Measurements from ENCODE around the gene PJA1.

The PJA1 gene, protein sequence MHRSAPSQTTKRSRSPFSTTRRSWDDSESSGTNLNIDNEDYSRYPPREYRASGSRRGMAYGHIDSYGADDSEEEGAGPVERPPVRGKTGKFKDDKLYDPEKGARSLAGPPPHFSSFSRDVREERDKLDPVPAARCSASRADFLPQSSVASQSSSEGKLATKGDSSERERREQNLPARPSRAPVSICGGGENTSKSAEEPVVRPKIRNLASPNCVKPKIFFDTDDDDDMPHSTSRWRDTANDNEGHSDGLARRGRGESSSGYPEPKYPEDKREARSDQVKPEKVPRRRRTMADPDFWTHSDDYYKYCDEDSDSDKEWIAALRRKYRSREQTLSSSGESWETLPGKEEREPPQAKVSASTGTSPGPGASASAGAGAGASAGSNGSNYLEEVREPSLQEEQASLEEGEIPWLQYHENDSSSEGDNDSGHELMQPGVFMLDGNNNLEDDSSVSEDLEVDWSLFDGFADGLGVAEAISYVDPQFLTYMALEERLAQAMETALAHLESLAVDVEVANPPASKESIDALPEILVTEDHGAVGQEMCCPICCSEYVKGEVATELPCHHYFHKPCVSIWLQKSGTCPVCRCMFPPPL

GRCh38 chrX:69165087-69165651, at the start of gene PJA1:
TSS of gene PJA1 (minus strand) at chrX:69165453. CDS start at chrX:69163073, 2,380 bp downstream.
- peak; percentile 25 to 38 for DNase-seq (ENCODE audit: low read depth in 2 of 2, low spot score in 1 of 2)

DNA sequence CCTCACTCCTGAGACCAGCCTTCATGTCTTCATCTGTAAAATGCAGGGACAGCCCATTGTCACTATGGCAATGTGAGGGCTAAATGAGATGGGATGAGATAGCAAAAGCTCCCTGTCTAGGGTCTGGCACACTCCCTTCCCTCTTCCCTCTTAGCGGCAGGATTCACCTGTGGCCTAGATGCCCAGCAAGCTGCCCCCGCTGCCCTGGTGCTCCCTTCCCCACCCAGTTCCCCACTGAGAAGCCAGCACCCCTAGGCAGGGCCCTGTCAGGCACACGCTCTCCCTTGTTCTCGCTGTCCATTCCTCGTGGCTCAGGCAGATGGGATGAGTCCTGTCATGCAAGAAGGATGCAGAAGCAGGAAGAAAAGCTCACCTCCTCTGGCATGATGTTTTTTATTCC, 49.2 kb upstream of the PJA1 start:
- DNase-seq (ENCODE audit: low read depth in 2 of 2, low spot score in 1 of 2), result no peak

DNA sequence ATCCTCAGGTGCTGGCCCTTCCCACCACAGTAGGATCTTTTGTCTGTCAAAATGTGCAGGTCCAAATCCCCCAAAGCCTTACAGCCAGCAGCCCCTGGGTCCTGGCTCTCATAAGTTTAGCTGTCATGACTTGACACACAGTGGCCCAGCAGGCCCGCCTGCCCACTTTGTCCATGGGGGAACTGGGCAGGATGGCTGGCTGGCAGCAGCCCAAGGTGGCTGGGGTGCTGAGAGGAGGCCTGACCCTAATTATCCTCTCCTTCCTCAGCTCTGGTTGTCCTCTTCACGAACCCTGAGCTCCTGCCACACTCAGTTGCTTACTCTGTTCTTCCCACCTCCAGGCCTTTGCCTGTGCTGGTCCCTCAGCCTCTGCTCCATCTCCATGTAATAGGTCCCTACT, 46.4 kb upstream of the PJA1 start:
- no peak for DNase-seq (ENCODE audit: low read depth in 2 of 2, low spot score in 1 of 2)

DNA sequence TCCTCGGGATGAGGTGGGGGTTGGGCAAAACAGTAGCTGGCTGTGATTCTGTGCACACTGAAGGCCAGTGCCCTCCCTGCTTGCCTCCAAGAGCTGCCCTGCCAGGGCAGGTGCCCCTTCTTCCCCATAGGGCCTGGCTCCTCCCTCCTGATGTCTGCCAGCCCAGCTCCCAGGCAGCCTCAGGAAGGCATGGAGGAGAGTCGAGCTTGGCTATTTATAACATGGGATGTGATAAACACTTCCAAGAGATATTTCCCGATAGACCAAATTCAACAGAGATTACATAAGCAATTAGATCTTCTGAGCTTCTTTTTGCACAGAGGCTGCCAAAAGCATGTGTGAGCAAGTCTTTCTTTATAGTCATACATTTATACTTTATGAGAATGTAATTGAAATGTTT, 45.3 kb upstream of the PJA1 start:
- no peak for DNase-seq (ENCODE audit: low read depth in 2 of 2, low spot score in 1 of 2)

DNA sequence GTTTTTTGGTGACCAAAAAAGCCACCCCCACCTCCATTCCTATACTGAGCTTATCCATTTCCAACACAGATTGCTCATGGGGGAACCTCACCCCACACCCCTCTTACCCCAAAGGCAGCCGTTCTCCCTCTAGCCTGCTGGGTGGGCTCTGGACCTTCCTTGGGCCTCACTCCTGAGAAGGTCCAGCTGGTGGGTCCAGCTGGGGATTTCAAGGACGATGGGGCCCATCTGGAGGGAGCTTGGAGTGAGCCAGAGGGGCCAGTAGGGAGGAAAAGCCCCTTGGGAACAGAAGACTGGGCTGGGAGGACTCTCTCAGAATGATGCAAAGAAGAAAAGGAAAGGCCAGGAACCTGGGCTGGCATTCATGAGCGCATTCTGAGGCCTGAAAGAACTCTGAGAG, 42.0 kb upstream of the PJA1 start:
- no peak for DNase-seq (ENCODE audit: low read depth in 2 of 2, low spot score in 1 of 2)

DNA sequence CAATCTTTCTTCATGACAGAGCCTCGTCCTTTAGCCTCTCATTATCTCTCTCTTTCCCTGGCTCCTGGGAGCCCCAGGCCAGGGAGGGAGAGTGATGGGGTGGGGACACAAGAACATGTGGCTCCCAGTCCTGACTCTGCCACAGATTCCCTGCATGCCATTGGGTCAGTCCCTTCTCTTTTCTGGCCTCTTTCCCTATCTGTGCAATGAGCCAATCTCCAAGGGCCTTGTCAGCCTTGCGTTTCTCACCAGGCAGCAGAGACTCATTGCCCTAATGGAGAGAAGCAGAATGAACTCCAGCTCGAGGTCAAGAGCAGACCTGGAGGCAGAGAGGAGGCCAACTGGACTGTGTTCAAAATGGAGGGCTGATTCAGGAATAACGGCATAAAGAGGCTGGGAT, 38.4 kb upstream of the PJA1 start:
- DNase-seq (ENCODE audit: low read depth in 2 of 2, low spot score in 1 of 2), result no peak

DNA sequence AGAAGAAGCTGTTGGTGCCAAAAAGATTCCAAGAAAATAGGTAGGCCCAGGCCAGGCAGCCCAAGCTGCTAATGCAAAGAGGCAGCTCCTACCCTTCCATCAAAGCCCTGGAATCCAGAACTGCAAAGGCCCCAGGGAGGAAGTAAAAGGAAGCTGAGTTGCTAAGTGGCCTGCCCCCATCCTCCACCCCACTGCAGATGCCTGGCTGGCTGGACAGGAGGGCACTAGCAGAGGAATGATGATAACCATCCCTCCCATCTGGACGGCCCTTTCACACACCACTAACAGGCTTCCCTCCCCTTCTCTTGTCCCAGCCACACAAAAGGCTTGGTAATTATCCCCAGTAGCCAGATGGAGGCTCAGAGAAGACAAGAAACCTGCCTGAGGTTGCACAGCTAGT, 32.4 kb upstream of the PJA1 start:
- no peak for DNase-seq (ENCODE audit: low read depth in 2 of 2, low spot score in 1 of 2)

- no peak for DNase-seq (ENCODE audit: low read depth in 2 of 2, low spot score in 1 of 2)
These were observed 31.4 kb upstream of the PJA1 start for GRCh38 chrX:69196666-69197065.

DNA sequence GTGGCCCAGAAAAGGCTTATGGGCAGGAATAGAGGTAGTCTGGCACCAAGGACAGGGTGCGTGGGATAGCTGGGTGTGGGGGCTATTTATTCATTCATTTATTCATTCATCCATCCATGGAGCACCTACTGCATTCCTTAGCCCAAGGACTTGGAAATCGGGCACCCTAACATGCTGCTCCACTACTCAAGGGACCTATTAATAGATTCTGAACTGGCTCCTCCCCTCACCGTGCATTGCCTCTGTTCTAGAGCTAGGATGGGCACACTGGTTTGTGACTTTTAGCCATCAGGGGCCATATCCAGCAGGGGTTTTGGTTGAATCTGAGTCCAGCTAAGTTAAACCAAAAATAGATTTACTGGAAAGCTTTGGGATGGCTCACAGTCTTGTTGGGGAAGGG, 30.6 kb upstream of the PJA1 start:
- no peak for DNase-seq (ENCODE audit: low read depth in 2 of 2, low spot score in 1 of 2)

- DNase-seq (ENCODE audit: low read depth in 2 of 2, low spot score in 1 of 2), result no peak
These were observed 29.9 kb upstream of the PJA1 start for GRCh38 chrX:69195192-69195591.

GRCh38 chrX:69192603-69193002, 27.4 kb upstream of the PJA1 start:
- no peak for DNase-seq (ENCODE audit: low read depth in 2 of 2, low spot score in 1 of 2)

DNA sequence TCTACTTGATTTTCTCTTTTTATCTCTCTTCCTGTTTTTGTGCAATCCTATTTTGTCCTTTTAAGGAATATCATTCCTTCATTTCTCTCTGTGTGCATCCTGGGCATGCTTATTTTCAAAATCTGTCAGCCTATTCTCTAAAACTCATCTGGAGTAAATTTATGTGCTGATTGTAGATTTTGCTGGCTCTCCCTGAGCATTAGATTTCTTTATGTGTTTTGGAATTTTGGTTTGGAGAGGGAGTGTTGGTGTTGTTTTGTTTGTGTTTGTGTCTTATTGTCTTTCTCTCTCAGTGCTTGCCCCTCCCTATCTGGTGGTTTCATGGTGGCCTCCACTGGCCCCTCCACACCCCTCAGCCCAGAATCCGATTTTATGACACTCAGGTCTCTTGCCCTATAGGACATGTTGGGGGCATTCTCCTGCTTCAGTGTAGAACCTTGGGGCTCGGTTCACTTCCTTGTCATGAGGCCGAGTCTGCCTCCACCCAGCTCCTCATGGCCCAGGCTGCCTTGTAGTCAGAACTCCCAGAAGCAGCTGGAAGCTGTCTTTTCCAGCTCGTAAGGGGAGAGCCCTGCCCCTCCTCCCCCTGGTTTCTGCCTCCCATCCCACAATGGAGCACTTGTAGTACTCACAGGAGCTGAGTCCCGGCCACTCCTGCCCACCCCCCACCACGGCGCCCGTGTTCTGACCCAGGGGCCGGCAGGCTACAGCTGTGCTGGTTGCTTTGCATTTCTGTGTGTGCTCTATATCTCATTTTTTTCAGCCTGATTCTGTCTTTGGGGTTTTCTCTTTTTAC, 24.5 kb upstream of the PJA1 start:
- DNase-seq (ENCODE audit: low read depth in 2 of 2, low spot score in 1 of 2), result no peak

- DNase-seq (ENCODE audit: low read depth in 2 of 2, low spot score in 1 of 2), result no peak
These were observed 21.4 kb upstream of the PJA1 start for GRCh38 chrX:69186651-69187050.

GRCh38 chrX:69185886-69186285, 20.6 kb upstream of the PJA1 start:
- no peak for DNase-seq (ENCODE audit: low read depth in 2 of 2, low spot score in 1 of 2)

DNA sequence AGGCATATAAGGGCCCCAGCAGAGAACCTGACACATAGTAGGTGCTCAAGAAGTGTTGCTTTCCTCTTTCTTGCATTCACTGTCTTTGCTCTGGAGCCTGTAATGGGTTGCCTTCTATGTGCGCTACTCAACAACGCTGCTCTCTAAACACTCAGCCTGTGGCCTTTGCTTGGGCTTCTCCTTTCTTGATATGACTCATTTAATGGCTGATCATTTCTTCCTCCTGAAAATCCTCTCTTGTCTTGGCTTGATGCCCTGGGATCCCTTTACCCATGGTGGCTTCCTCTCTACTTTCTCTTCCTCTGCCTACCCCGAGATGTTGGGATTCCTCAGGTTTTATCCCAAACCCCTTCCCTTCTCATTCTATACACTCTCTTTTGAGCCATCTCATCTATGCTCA, 19.9 kb upstream of the PJA1 start:
- DNase-seq (ENCODE audit: low read depth in 2 of 2, low spot score in 1 of 2), result no peak

DNA sequence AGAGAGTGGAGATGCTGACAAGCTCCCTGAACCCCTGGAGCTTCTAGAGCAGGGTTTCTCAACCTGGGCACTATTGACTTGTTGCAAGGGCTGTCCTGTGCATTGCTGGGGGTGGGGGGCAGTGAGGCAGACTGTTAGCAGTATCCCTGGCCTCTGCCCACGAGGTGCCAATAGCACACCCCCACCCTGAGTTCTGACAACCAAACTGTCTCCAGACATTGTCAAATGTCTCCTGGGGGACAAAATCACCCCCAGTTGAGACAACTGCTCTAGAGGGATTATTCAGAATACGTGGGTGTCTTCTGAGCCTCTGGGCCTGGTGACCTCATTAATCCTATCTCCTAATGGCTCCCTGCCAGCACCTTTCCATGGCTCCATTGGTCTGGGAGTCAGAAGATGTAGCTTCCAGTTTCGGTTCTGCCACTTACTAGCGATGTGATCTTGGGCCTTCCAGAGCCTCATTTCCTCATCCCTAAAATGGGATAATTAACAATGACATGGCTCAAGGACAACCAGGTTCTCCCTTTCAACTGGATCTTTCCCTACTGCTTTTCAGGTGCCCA, 17.6 kb upstream of the PJA1 start:
- DNase-seq (ENCODE audit: low read depth in 2 of 2, low spot score in 1 of 2), result no peak

DNA sequence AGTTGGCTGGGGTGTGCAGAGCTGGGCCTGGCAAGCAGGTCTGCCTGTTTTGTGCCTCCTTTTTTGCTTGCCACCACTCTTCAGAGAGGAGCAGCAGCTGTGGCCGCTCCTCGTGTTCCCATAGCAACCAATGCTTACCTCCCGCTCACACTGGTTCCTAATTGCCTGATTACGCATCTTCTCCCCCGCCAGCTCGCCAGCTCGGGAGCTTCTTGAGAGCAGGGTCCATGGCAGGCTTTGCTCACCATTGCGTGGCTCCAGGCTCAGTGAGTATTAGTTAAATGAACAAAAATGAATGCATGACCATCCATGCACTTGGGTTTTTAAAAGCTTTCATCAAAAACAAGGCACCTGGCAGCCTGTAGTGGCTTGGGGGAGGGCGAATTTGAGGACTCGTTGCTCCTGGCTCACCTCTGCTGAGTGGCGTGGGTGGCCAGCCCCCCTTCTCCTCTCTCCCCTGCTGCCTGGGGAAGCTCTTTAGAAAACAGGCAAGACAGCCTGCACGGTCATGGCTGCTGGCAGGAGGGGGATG, 14.2 kb upstream of the PJA1 start:
- DNase-seq (ENCODE audit: low read depth in 2 of 2, low spot score in 1 of 2), result no peak

GRCh38 chrX:69178592-69178991, 13.3 kb upstream of the PJA1 start:
- DNase-seq (ENCODE audit: low read depth in 2 of 2, low spot score in 1 of 2), result no peak

- no peak for DNase-seq (ENCODE audit: low read depth in 2 of 2, low spot score in 1 of 2)
These were observed 12.4 kb upstream of the PJA1 start for GRCh38 chrX:69177511-69178162.

DNA sequence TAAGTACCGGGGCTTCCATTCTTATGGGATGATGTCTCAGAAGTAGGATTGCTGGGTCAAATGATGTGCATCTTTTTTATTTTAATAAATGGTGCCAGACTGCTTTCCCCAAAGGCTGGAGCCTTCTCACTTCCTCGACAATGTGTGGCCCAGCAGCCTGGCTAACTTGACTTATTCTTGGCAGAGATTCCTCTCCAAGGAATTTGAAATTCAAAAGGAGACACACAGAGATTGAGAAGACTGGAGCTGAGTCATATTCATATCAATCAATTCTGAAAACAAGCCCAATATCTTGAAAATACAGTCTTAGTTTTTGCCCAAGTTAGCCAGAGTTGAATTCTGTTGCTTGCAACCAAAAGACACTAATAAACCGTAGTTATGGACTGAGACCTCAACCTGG, 10.8 kb upstream of the PJA1 start:
- DNase-seq (ENCODE audit: low read depth in 2 of 2, low spot score in 1 of 2), result no peak

GRCh38 chrX:69173906-69174305, 8.7 kb upstream of the PJA1 start:
- DNase-seq (ENCODE audit: low read depth in 2 of 2, low spot score in 1 of 2), result no peak

Measured in stimulated activated CD8-positive, alpha-beta memory T cell treated with anti-CD3 and anti-CD28 coated beads, Interleukin-4, amount 100 ng/mL, for 1 hour (primary cell).